ENCODE results near the gene ITGBL1.

Gene ITGBL1

DNA sequence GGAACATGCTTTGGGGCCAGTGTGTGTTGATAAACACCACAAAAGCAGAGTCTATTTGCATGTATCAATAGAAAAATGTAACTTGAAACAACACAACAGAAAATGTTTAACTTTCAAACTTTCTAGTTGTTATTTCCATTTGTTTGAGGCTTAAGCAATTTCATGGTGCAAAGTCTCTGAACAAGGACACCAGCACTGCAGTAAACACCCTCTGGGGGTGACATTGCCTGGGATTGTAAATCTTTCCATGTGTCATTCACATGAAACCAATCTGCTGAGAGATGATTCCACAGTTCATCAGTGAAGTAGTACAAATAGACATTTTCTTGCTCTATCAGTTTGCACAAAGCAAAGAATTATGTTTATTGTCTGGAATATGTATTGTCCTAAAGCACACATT, 124.5 kb downstream of the ITGBL1 start:
- H3K36me3 ChIP-seq: no peaks in the 10 kb centered on the region
- TF ChIP-seq, protein P1, sequence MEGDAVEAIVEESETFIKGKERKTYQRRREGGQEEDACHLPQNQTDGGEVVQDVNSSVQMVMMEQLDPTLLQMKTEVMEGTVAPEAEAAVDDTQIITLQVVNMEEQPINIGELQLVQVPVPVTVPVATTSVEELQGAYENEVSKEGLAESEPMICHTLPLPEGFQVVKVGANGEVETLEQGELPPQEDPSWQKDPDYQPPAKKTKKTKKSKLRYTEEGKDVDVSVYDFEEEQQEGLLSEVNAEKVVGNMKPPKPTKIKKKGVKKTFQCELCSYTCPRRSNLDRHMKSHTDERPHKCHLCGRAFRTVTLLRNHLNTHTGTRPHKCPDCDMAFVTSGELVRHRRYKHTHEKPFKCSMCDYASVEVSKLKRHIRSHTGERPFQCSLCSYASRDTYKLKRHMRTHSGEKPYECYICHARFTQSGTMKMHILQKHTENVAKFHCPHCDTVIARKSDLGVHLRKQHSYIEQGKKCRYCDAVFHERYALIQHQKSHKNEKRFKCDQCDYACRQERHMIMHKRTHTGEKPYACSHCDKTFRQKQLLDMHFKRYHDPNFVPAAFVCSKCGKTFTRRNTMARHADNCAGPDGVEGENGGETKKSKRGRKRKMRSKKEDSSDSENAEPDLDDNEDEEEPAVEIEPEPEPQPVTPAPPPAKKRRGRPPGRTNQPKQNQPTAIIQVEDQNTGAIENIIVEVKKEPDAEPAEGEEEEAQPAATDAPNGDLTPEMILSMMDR (IDR thresholded peaks at IDR 0.05; ENCODE audit: low read depth, low read length): no peak
- H3K27me3 ChIP-seq: peaks cover 14% of the 10 kb centered on the region
- no peak for DNase-seq
- no peak overlapping the region for H3K4me3 ChIP-seq (ENCODE audit: low read depth, low read length)
- H3K9me3 ChIP-seq: no peaks in the 10 kb centered on the region
- H3K4me1 ChIP-seq: no peaks in the 10 kb centered on the region

DNA sequence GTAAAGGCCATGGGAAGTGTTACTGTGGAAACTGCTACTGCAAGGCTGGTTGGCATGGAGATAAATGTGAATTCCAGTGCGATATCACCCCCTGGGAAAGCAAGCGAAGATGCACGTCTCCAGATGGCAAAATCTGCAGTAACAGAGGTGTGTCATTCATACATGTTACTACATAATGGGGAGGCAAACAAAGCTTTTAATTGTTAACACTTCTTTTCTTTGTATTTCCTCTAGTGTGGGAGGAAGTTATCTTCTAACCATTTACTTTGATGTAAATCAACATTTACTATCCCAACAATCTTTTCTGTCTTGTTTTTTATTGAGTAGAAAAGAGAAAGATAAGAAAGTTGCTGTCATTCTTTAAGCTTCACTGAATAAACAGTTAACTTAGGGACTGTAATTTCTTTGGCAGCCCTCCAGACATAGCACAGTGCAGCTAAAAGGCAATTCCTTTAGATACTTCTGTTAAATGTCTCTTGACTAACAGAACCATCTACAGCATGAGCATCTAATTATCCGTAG, 126.9 kb downstream of the ITGBL1 start:
- Histone ChIP-seq H3K36me3 (no peaks in the 10 kb centered on the region), H3K4me3 (ENCODE audit: low read depth, low read length) (no peak overlapping the region), H3K9me3 (no peaks in the 10 kb centered on the region), H3K4me1 (no peaks in the 10 kb centered on the region), H3K27me3 (peaks cover 19% of the 10 kb centered on the region)
- TF ChIP-seq, protein P1 (IDR thresholded peaks at IDR 0.05; ENCODE audit: low read depth, low read length): no peak
- DNase-seq: no peak

- peaks cover 18% of the 10 kb centered on the region for H3K27me3 ChIP-seq
- TF ChIP-seq, protein P1 (IDR thresholded peaks at IDR 0.05; ENCODE audit: low read depth, low read length): no peak
- no peaks in the 10 kb centered on the region for H3K4me1 ChIP-seq
- no peak for DNase-seq
- H3K4me3 ChIP-seq (ENCODE audit: low read depth, low read length): no peak overlapping the region
- H3K9me3 ChIP-seq: no peaks in the 10 kb centered on the region
- no peaks in the 10 kb centered on the region for H3K36me3 ChIP-seq
Observed at GRCh38 chr13:101584331-101584730, 131.9 kb downstream of the ITGBL1 start.

GRCh38 chr13:101590479-101590878, 138.0 kb downstream of the ITGBL1 start:
- H3K36me3 ChIP-seq: no peaks in the 10 kb centered on the region
- H3K27me3 ChIP-seq: peaks cover 8% of the 10 kb centered on the region; the same call in 1 of the 2 replicates
- H3K9me3 ChIP-seq: no peaks in the 10 kb centered on the region
- no peaks in the 10 kb centered on the region for H3K4me1 ChIP-seq
- TF ChIP-seq, protein P1 (IDR thresholded peaks at IDR 0.05; ENCODE audit: low read depth, low read length): no peak
- no peak for DNase-seq
- no peak overlapping the region for H3K4me3 ChIP-seq (ENCODE audit: low read depth, low read length)

GRCh38 chr13:101594936-101595335, 142.5 kb downstream of the ITGBL1 start:
- DNase-seq: no peak
- Histone ChIP-seq H3K4me1 (no peaks in the 10 kb centered on the region), H3K4me3 (ENCODE audit: low read depth, low read length) (no peak overlapping the region), H3K36me3 (no peaks in the 10 kb centered on the region), H3K27me3 (no peaks in the 10 kb centered on the region), H3K9me3 (no peaks in the 10 kb centered on the region)
- TF ChIP-seq, protein P1 (IDR thresholded peaks at IDR 0.05; ENCODE audit: low read depth, low read length): no peak

- H3K4me1 ChIP-seq: no peaks in the 10 kb centered on the region
- H3K27me3 ChIP-seq: no peaks in the 10 kb centered on the region
- TF ChIP-seq, protein P1 (IDR thresholded peaks at IDR 0.05; ENCODE audit: low read depth, low read length): no peak
- no peak for DNase-seq
- H3K36me3 ChIP-seq: no peaks in the 10 kb centered on the region
- H3K4me3 ChIP-seq (ENCODE audit: low read depth, low read length): no peak overlapping the region
- H3K9me3 ChIP-seq: no peaks in the 10 kb centered on the region
Observed at GRCh38 chr13:101596803-101597202, 144.3 kb downstream of the ITGBL1 start.
